HG02571 (cell line): ENCODE results near the gene GAB2.
"Not testable (repeated sequence)": the region's sequence is repeated elsewhere in the genome, so short reads cannot be mapped to it uniquely, and the experiment has no call there.

Experiments used
- ATAC-seq: cut with Tn5 transposase; IDR thresholded peaks from one replicate; pipeline ENCODE4 v1.9.1; 2021; ENCODE audit warnings: mild to moderate bottlenecking, moderate library complexity; ENCODE audit not compliant: unreplicated experiment

GAB2 gene

DNA sequence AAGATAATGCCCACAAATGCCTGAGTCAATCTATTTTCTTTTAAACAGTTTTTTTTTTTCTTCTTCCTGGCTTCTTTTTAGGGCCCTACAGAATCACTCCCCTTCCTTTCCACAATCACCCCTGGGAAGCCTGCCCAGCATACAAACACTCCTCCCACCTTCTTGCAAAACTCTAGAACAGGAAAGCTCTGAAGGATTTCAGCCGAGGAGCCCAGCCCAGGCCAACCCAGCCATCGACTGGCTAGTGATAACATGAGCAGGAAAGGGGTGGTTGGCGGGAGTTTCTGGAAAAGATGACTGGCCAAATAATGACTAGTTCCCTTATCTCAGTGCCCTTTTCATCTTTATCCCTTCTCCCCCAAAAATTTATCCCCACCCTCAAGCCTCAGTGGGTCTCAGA, 160.7 kb downstream of the GAB2 start:
- no peak for ATAC-seq

DNA sequence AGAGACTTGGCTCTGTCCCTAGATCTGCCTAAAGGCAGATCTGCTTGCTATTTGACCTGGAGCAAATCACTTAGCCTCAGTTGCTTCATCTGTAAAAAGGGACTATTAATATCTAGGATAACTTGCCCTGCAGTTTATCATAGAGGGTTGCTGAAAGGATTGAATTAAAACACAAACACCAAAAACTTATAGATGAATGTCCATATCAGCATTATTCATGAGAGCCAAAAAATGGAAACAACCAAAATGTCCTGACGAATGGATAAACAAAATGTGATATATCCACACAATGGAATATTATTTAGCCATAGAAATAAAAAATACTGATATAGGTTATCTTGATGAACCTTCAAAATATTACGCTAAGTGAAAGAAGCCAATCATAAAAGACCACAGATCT, 161.7 kb downstream of the GAB2 start:
- ATAC-seq, result no peak

DNA sequence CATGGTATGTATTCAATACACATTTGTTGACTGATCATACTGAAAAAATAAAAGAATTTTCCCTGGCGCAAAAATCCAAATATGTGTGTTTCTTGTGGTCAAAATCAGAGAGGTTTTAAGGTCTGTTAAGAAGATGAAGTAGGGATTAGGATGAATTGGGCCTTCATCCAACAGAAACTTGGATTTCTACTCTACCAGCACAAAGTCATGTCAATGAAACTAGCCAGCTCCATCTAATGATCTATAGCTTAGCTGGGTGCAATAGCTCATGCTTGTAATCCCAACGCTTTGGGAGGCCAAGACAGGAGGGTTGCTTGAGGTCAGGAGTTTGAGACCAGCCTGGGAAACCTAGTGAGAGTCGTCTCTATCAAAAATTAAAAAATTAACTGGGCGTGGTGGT, 163.4 kb downstream of the GAB2 start:
- no peak for ATAC-seq

DNA sequence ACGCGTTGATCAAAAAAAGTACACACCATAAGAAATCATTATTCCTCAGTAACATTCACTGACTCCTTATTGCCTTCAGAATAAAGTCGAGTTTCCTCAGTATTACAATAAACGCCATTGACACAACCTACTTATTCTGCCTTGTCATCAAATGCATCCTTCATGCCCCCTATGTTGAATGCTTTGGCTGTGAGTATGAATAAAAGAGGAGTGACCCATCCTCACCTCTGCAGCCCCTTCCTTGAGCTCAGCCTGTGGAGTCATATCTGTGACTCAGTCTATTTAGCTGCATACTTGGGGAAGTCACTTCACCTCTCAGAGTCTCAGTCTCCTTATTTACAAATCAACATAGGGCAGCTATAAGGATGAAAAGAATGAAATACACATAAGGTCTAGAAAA, 163.8 kb downstream of the GAB2 start:
- no peak for ATAC-seq

DNA sequence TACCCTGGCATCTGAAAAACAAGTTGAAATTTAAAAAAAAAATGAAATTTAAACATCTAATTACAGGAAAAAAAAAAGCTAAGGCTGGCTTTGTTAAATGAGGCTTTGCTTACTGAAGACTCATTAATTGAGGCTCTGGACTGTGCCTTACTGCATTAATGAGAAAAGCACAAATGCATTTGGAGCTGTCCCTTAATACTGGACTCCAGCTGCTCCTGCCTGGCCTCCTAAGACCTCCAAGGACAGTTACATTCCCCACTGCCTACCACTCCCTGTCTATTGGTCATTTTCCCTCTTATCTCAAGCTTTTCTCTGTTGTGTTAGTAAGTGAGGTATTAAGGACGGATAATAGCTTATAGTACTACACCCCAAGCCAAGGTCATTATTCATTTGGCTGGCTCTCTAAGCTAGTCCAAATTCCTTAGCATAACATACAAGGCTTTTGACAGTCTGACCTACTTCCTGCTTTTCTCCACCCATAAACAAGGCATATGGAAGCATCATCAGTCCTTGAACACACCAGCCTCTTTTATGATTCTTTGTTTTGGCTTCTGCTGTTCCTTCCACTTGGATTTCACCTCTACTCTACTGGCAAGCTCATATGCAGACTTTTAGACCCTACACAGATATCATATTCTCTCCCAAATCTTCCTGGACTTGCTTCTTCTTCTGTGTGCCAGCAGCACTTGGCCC, 166.4 kb downstream of the GAB2 start:
- ATAC-seq, result no peak

DNA sequence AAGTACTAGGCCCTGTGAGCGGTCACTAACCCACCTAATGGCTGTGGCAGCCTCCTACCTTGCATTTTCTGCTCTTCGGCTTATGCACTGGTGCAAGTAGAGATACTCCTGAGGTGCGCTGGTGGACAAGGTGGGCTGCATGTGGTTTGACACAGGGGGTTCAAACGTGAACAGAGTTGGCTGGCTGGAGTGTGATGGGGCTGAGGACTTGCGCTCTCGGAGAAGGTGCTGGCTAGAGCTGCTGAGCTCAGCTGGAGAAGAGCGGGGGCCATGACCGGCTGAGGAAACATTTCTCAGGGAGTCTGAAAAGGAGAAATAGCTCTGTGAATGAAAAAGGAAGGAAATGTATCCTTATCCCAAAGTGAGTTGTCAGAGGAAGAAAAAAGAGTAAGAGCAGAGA, 167.5 kb downstream of the GAB2 start:
- no peak for ATAC-seq

DNA sequence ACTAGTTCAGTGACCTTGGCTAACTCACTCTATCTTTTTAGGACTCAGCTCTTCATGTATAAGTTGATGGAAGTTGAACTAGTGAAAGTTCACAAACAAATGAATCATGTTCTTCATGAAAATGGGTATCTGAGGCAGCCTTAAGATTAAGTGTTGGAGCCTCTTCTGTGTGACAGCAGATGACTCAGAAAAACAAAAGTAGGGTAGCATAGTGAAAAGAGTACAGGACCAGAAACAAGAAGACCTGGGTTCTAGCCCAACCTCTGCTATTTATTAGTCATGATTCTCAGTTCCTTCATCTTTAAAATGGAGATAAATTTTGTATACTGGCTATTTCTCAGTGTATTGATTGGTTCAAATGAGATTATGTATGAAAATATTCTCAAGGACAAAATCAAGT, 168.7 kb downstream of the GAB2 start:
- ATAC-seq, result no peak

DNA sequence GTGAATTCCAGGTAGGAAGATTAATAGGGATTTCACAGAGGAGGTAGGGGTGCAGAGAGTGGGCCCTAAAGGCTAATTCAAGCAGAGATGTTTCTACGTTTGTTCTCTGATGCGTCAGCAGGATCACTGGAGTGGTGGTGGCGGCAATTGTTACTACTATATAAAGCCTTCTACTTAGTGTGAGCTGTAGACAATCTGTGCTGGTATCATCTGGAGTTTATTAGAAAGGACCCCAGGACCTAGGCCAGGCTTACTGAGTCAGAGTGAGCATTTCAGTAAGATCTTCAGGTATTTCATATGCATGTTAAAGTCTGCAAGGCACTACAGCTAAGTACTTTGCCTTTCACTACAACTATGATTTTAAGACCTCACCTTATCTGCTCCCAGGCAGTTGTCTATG, 169.4 kb downstream of the GAB2 start:
- ATAC-seq, result no peak

DNA sequence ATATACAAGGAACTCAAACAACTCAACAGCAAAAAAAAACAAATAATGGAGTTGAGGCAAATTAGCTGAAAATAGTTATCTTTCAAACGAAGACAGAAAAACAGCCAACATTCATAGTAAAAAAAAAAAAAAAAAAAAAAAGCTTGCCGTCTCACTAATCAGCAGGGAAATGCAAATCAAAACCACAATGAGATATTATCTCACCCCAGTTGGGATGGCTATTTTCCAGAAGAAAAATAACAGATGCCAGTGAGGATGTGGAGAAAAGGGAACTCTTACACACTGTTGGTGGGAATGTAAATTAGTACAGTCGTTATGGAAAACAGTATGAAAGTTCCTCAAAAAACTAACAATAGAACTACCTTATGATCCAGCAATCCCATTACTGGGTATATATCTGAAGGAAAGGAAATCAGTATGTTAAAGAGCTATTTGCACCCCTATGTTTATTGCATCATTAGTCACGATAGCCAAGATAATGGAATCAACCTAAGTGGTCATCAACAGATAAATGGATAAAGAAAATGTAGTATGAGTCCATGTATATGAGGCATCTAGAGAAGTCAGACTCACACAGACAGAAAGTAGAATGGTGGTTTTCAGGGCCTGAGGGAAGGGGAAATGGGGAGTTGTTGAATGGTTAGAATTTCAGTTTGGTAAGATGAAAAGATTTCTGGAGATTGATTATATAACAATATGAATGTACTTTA, 172.9 kb downstream of the GAB2 start:
- no peak for ATAC-seq

DNA sequence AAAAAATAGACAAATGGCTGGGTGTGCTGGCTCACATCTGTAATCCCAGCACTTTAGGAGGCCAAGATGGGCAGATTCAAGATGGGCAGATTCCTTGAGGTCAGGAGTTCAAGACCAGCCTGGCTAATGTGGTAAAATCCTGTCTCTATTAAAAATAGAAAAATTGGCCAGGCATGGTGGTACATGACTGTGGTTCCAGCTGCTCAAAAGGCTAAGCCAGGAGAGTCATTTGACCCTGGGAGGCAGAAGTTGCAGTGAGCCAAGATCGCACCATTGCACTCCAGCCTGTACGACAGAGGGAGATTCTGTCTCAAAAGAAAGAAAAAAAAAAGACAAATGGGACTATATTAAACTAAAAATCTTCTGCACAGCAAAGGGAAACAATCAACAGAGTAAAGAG, 173.5 kb downstream of the GAB2 start:
- no peak for ATAC-seq

DNA sequence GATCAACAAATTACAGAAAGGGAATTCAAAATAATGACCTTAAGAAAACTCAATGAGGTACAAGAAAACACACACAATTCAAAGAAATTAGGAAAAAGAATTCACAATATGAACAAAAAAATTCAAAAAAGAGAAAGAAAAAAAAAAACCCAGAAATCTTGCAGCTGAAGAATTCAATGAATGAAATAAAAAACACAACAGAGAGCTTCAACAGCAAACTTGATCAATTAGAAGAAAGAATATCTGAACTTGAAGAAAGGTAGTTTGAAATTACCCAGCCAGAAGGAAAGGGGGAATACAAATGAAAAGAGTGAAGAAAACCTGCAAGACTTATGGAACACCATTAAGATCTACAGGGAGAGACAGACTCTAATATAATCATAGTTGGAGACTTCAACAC, 176.1 kb downstream of the GAB2 start:
- ATAC-seq, result no peak

DNA sequence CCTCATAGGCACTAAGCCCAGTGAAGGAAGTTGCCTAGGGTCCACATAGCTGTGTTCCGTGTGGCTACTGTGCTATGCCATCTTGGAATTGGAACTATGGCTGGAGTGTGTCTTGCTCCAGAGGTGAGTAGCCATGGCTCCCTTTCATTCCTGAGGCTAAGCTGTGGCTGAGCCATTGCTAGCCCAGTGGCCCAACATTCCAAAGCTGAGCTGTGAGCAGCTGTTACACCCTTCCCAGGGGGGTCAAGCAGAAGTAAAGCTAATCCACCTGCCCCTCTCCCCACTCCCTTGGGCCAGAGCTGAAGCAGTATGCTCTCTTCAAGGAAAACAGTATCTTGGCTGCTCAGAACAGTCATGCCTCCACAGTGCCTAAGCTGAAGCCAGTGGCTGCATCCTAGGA, 177.8 kb downstream of the GAB2 start:
- ATAC-seq, result no peak

DNA sequence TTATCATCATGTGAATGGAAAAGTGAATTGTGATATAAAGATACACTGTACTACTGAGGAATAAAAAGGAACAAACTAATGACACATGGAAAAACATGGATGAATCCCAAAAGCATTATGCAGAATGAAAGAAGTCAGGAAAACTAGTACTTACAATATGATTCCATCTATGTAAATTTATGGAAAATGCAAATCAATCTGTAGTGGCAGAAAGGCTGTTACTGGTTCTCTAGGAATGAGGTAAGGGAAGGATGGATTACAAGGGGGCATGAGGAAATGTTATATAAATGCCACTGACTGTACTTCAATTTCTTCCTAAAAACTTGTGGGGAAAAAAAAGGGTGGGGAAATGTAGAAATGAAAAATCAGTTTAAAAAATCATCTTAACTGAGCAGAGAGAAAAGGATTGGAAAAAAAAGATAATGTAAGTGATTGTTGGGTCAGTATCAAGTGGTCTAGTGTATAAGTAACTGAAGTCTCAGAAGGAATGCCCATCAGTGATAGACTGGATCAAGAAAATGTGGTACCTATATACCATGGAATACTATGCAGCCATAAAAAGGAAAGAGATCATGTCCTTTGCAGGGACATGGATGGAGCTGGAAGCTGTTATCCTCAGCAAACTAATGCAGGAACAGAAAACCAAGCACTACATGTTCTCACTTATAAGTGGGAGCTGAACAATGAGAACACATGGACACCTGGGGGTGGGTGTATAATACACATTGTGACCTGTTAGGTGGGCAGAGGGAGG, 180.2 kb downstream of the GAB2 start:
- no peak for ATAC-seq

DNA sequence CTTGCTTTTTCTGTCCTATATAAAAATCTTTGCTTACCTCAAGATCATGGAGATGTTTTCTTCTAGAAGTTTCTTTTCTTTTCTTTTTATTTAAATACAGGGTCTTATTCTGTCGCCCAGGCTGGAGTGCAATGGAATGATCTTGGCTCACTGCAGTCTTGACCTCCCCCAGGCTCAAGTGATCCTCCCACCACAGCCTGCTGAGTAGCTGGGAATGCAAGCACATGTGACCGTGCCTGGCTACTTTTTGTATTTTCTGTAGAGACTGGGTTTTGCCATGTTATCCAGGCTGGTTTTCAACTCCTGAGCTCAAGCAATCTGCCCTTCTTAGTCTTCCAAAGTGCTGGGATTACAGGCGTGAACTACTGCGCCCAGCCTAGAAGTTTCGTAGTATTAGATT, 183.6 kb downstream of the GAB2 start:
- no peak for ATAC-seq

DNA sequence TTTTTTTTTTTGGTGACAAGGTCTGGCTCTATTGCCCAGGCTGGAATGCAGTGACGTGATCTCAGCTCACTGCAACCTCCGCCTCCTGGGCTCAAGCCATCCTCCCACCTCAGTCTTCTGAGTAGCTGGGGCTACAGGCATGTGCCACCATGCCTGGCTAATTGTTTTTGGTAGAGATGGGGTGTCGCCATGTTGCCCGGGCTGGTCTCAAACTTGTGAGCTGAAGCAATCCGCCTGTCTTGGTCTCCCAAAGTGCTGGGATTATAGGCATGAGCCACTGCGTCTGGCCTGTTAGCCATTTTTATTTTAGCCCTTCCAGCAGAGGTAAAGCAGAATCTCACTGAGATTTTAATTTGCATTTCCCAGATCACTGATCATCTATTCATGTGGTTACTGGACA, 184.6 kb downstream of the GAB2 start:
- not testable (repeated sequence) for ATAC-seq

DNA sequence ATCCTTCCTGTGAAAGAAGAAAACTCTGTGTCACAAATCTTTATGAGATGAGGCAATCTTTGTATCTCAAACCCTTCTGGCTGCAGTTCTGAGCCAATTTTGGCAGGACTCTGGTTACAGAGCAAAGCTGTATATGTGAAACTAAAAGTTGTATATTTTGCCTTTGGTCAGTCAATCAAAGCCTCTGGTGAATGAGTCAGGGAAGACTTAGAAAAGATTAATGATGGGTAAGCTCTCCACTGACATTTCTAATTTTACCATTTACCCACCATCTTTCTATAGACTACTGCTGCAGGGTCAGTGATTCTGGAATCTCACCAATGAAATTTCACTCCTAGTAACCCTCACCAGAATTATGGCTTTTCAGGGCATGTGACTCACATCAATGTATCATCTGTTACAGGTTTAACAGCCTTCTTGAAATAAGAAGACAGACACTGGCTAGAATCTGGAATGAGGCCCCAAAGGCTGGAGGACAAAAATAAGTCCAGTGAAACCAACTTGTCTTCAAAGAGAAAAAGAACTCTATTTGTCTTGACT, 185.6 kb downstream of the GAB2 start:
- no peak for ATAC-seq

DNA sequence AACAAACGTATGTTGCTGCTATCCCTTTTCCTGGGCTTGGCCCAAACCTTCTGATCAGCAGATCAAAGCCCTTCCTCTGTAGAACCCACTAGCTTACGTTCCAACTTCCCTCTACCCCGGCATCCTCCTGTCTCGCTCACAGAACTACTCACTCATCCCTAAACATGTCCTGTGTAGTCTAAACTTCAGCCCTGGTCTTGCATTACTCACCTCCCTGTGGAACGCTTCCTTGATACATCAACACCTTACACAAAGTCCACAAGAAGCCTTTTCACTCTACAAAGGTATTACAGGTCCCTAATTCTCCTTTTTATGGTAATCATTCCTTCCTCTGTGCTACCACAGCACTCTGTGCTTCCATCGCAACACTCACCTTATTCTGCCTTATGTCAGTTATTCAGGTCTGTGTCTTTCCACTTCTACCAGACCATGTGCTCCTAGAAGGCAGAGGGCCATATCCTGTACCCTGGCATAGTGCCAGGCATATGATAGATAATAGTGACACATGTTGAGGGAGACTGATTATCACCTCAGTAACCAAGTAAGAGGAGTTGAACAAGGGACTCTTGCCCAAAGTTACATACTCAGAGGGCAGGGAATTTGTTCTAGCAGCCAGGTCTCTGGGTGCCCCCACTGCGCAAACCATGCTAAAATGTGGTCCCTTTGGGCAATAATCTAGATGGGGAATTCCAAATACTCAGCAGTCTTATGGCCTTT, 187.3 kb downstream of the GAB2 start:
- ATAC-seq, result no peak

DNA sequence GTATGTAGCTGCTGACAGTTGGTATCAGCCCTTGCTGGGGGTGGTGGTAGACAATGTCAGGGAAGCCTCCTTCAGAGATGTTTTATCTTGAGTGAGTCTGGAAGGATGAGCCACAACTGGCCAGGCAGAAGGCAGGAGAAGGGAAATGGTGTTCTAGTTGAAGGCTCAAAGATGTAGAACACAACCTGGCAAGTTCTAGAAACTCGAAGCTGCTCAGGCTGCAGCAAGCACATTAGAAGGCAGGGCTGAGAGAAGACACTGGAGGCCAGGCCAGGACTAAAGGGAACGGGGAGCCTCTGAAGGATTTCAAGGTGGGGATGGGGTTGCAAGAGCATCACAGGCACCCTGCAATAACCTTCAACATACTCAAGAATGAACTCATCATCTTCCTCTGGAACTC, 188.5 kb downstream of the GAB2 start:
- no peak for ATAC-seq

DNA sequence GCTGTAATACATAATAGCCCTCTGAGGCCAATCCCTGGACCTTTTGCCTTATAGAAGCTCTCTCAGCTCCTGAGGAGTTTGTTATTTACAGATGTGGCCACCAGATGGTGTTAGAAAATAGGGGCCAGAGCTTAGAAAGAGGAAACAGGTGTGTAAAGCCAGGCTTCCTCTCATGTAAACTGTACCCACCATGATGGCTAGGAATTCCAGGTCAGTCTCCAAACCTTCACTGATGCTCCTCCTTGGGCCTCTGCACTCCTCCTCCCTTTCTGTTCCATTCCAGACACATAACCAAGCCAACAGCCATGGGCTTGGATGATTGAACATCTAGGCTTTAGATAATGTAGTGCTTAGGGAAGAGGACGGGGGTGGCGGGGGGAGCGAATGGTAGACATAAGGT, 189.2 kb downstream of the GAB2 start:
- ATAC-seq, result no peak

DNA sequence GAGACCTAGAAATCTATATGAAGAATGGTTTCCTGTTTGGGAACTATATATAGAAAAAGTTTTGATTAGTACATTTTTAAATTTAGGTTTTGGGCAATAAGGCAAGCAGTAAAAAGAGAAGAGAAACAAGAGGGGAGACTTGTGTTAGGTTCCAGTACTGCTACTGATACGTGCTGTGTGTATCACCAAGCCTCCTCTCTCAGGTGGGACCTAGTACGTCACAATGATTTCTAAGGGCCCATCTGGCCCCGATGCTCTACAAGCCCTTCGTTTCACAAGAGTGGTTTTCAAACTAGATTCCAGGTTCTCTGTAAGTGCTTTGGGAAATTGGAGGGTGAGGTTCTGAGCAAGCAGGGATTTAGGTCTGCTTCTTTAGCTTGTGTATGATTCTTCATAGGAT, 189.7 kb downstream of the GAB2 start:
- no peak for ATAC-seq
